ENCODE measurements around the gene PTGIS.

DNA sequence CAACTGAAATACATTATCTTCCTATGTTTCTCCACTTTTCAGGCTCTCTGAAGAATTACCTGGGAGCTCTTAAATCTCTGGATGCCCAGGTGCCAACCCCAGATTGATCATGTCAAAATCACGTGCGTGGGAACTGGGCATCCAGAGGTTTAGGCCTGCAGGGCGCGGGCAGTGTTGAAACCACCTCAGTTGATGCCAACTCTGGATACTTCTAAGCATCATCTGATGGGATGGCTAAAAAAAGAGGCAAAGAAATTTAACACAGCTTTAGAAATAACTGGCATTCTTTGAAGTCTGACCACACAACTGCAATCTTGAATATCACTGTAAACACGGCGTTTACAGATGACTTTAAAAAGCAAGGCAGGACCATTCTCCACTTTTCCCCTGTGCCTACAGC is 41.9 kb downstream of the PTGIS start:
- TF ChIP-seq, protein P1, sequence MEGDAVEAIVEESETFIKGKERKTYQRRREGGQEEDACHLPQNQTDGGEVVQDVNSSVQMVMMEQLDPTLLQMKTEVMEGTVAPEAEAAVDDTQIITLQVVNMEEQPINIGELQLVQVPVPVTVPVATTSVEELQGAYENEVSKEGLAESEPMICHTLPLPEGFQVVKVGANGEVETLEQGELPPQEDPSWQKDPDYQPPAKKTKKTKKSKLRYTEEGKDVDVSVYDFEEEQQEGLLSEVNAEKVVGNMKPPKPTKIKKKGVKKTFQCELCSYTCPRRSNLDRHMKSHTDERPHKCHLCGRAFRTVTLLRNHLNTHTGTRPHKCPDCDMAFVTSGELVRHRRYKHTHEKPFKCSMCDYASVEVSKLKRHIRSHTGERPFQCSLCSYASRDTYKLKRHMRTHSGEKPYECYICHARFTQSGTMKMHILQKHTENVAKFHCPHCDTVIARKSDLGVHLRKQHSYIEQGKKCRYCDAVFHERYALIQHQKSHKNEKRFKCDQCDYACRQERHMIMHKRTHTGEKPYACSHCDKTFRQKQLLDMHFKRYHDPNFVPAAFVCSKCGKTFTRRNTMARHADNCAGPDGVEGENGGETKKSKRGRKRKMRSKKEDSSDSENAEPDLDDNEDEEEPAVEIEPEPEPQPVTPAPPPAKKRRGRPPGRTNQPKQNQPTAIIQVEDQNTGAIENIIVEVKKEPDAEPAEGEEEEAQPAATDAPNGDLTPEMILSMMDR (IDR thresholded peaks at IDR 0.05; ENCODE audit: extremely low read depth in 1 of 2, insufficient read depth in 1 of 2, low read depth in 1 of 2, low read length in 2 of 2): no peak
- TF ChIP-seq EZH2 (IDR thresholded peaks at IDR 0.05; ENCODE audit: borderline replicate concordance, low read depth, low read length, severe bottlenecking) (no peak), POLR2A (IDR thresholded peaks at IDR 0.05; ENCODE audit: low read depth, low read length) (no peak), MYC (IDR thresholded peaks at IDR 0.05; ENCODE audit: low read depth, low read length) (no peak), POLR2AphosphoS5 (IDR thresholded peaks at IDR 0.05; ENCODE audit: insufficient read depth, low read depth, low read length) (no peak)
- TF ChIP-seq, protein P2, sequence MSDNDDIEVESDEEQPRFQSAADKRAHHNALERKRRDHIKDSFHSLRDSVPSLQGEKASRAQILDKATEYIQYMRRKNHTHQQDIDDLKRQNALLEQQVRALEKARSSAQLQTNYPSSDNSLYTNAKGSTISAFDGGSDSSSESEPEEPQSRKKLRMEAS (IDR thresholded peaks at IDR 0.05; ENCODE audit: insufficient read depth, insufficient read length): no peak
